Myocyte (in vitro differentiated cells): Measurements from ENCODE around the gene NOL9. TPM values are rescaled to one million over a fixed set of nuclear protein-coding genes. Genes with fewer than 3 reads are reported as not detected.
"Not testable (repeated sequence)": the region's sequence is repeated elsewhere in the genome, so short reads cannot be mapped to it uniquely, and the experiment has no call there.

Experiments
- DNase-seq: peaks from one replicate; pipeline ENCODE4 v3.0.0-alpha.2; 2012; ENCODE audit warnings: low read depth
- total RNA-seq: library from RNA; depleted of rRNA; stranded (reverse); fragments of >200 nt; gene quantifications from 2 replicates; pipeline ENCODE4 v1.2.3, GENCODE V29; 2014

NOL9 gene
- total RNA-seq, 1 donor from 2014 or later, result 25.4 TPM

DNA sequence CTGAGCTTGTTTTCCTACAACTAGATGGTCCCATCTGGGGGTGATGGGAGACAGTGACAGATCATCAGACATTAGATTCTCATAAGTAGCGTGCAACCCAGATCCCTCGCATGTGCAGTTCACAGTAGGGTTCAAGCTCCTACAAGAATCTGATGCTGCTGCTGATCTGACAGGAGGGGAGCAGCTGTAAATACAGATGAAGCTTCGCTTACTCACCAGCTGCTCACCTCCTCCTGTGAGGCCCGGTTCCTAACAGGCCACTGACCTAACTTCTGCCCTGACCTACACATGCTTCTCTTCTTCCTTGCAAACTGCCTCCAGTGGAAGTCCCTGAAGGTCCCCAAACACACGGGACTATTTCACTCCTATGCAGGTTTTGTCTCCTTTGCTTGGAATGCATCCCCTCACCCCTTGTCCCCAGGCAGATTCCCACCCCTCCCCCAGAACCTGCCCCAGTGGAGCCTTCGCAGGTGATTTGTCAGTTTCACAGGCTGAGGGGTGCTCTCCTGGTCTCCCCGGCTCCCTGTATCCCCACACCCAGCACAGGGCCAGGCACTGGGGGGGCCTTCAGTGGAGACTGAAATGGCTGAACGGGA is 19.8 kb upstream of the NOL9 start:
- no peak for DNase-seq

GRCh38 chr1:6572653-6573383 is 18.5 kb upstream of the NOL9 start:
- DNase-seq, result no peak

DNA sequence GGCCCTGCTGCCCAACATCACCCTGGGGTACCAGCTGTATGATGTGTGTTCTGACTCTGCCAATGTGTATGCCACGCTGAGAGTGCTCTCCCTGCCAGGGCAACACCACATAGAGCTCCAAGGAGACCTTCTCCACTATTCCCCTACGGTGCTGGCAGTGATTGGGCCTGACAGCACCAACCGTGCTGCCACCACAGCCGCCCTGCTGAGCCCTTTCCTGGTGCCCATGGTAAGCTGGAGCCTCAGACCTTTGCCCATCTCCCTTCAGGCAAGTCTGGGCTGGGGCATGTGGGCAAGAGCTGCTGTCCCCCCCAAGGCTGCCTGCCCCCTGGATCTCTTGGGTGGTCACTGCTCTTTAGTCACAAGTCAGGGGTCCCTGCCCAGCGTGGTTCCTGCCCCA is 16.7 kb upstream of the NOL9 start:
- no peak for DNase-seq

- DNase-seq, result no peak
Measured at GRCh38 chr1:6570100-6570499, 15.8 kb upstream of the NOL9 start.

DNA sequence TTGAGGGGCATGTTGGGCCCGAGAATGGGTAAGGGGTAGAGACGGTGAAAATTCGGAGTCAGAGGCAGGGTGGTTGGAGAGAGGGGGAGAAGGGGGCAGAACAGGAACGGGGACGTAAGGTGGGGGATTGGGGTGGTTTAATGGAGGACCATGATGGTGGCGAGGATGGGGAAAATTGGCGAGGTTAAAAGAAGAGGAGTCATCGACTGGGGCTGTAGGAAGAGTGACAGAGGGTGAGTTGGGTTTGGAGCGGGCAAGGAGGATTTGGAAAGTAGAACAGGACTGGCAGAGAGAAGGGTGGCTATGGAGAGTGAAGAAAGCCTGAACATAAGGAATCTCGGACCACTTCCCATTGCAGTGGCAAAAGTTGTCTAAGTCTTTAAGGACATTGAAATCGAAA is 14.7 kb upstream of the NOL9 start:
- DNase-seq, result no peak

DNA sequence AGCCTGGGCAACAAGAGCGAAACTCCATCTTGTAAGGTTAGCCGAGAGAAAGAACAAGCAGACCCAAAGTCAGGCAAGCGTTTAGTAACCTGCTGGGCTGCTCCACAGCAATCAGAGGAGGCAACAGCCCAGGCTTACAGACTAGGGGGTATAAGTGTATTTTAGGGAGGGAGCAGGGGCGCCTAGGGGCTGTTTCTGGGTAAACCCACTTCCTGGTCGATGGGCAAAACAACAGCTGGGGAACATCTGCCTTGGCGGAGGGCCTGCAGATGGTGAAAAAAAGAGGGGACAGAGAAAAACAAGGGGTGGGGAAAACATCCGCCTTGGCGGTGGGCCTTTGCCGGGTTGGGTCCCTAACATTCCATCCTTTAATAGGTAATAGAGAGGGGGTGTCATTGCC is 6.0 kb upstream of the NOL9 start:
- DNase-seq, result no peak

GRCh38 chr1:6559161-6559560 is 4.8 kb upstream of the NOL9 start:
- not testable (repeated sequence) for DNase-seq

- DNase-seq, result no peak
Measured at GRCh38 chr1:6557597-6557996, 3.3 kb upstream of the NOL9 start.

DNA sequence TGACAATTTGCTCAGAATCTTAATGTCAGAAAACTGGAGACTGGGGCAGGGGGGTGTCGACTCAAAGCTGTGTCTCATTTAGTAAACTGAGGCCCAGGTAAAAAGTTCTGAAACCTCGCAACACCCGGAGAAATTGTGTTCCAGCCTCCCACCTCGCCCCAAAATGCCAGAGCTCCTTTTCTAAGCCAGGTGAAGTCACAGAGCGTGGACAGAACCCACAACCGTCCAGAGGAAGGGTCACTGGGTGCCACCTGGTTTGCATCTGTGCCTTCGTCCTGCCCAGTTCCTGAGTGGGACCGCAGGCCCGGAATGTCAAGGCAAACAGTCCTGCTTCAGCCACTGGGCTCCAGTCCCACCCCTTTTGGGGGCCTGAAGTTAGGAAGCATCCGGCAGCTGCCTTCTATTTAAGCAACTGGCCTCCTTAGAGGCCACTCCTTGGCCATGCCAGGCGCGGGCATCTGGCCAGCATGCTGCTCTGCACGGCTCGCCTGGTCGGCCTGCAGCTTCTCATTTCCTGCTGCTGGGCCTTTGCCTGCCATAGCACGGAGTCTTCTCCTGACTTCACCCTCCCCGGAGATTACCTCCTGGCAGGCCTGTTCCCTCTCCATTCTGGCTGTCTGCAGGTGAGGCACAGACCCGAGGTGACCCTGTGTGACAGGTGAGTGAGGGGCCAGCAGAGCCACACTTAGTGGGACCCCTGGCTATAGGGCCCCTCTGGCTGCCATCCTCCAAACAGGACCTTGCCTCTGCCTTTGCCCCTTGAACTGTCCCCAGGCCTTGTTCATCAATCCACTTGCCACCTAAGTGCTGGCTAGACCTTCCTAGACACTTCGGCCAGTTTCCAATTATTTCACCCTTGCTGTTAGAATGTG is 830 bp upstream of the NOL9 start, which contains the start of gene TAS1R1:
Gene TAS1R1 (plus strand): TSS at position 401 of the 872 bp plus-strand sequence. CDS start 67 bp downstream, at position 468.
- DNase-seq, result peak; percentile 94

- DNase-seq, result no peak
Measured at GRCh38 chr1:6547301-6547700, 7.0 kb downstream of the NOL9 start.

DNA sequence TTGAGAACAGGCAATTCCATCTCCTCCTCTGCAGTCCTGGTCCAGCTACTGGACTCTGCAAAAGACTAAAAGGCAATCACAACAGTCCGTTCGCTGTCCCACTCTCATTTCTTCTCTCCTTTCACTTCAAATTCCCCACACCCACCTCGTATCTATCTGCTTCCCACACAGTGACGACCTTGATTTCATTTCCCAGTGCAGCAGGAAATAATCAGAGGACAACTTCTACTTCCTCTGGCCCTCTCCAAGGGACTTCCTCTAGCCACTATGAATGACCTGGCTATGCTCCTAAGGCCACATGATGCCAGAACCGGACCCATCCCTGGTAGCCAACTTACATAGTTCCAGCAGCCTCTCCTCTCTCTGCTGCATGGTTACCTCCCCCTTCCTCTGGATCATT is 8.0 kb downstream of the NOL9 start:
- DNase-seq, result no peak

- no peak for DNase-seq
Measured at GRCh38 chr1:6545276-6546112, 8.8 kb downstream of the NOL9 start.

- no peak for DNase-seq
Measured at GRCh38 chr1:6544831-6545230, 9.5 kb downstream of the NOL9 start.

DNA sequence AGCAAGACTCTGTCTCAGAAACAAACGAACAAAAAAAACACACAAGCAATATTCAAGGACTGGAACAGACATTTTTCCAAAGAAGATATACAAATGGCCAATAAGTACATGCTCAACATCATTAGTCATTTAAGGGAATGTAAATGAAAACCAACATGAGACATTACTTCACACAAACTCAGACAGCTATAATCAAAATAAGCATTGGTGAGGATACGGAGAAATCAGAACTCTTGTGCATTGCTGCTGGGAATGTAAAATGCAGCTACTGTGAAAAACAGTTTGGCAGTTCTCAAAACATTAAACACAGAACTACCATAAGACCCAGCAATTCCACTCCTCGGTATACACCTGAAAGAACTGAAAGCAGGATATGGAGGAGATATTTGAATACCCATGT is 15.4 kb downstream of the NOL9 start:
- no peak for DNase-seq

DNA sequence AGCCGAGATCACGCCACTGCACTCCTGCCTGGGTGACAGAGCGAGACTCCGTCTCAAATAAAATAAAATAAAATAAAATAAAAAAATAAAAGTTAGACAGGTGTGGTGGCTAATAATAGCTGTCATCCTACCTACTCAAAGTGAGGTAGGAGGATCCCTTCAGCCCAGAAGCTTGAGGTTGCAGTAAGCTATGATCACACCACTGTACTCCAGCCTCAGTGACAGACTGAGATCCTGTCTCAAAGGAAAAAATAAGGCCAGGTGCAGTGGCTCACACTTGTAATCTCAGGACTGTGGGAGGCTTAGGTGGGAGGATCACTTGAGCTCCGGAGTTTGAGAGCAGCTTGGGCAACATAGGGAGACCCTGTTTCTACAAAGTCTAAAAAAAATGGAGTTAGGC is 18.0 kb downstream of the NOL9 start:
- DNase-seq, result no peak

- no peak for DNase-seq
Measured at GRCh38 chr1:6535214-6535613, 19.1 kb downstream of the NOL9 start.

DNA sequence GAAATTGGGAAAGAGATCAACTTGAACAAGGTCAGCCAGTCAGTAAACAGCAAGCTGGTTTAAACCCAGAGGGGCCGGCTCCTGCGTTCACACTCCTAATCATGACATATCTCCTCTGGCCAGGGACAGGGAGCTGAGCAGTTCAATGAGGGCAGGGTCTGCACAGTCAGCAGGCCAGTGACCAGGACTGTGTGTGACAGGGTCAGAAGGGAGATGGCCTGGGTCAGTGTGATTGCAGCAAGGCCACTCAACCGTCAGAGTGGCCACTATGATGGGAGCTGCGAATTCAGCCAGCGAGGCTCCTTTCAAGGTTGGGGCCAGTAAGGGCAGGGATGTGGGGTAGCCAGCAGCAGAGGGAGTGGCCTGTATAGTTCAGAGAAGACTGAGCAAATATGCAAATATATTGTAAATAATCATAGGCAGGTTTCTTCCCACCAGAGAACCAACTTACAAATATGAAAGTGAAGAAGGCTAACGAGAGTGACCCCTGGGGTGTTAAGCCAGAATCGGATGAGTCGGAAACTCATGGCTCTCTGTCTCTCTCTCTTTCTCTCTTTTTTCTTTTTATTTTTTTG is 20.0 kb downstream of the NOL9 start:
- DNase-seq, result no peak

DNA sequence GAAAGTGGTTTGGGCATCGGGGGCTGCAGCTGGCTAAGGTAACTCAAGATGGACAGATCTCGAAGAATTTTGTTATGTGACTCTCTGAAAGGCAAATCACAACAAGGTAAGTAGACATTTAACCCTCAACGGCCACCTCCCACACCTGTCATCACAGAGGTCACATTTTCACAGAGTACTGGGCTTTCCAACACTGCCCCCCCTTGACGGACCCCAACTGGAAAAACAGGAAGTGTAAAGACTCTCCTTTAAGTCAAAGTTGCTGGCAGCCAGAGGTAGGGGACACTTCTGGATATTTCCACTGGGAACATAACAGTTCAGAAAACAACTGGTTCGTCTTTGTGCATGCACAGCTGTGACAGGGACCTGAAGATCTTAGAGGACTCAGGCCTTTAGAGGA is 22.3 kb downstream of the NOL9 start:
- no peak for DNase-seq

DNA sequence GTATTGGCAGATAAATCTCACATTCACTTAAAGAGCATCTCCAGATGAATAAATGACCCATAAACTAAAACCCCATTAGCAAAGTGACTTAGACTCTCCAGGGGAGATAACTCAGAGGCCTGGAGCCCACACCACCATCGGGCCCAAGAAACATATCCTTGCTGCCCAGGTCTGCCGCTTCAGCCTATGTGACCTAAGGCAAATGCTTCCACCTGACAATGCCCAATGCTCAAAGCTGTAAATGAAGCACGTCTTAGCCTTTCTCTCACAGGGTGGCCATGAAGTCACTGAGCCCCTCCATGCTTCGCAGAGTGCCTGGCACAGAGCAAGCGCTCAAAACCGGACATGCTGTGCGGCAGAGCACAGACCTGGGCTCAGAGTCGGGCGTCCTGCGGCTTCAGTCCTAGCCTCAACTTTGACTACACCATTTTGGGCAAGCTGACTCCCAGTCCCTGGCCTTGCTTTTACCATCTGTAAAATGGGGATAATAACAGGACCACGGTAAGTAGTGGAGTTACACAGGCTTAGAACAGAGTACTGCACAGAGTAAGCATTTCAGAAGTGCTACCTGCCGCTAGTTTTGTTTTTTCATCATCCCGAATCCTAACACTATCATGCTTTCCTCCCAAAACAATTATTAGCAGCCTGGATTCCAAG is 23.7 kb downstream of the NOL9 start:
- no peak for DNase-seq

DNA sequence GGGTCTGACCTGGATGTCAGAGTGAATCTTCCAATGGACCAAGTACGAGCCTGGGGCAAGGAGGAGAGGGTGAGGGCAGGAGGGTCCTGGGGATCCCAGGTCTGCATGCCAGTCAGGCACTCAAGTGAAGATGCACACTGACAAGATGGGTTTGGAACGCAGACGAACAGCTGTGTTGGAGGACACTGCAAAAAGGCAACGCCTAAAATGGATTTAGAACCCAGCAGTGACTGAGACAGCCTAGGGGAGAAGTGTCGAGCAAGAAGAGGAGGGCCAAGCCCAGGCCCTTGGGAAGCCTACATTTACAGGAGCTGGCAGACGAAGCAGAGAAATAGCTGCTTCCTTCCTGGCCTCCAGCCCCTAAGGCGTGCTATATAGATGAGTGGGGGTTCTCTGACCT is 25.8 kb downstream of the NOL9 start:
- DNase-seq, result peak; percentile 36
